GM12875 (cell line): ENCODE data around the gene AMACR.

ENCODE experiments used
- H3K4me3 ChIP-seq: one replicate; pipeline ENCODE4 v1.5.1; 2011; ENCODE audit warnings: low read depth, low read length, control low read depth
- TF ChIP-seq, protein P1 (sequence below): IDR thresholded peaks from 2 replicates; pipeline ENCODE4 v1.5.1; 2011; ENCODE audit warnings: low read depth, mild to moderate bottlenecking, control low read depth, inconsistent platforms, low read length, moderate library complexity, borderline replicate concordance; ENCODE audit not compliant: insufficient read depth

Gene AMACR

DNA sequence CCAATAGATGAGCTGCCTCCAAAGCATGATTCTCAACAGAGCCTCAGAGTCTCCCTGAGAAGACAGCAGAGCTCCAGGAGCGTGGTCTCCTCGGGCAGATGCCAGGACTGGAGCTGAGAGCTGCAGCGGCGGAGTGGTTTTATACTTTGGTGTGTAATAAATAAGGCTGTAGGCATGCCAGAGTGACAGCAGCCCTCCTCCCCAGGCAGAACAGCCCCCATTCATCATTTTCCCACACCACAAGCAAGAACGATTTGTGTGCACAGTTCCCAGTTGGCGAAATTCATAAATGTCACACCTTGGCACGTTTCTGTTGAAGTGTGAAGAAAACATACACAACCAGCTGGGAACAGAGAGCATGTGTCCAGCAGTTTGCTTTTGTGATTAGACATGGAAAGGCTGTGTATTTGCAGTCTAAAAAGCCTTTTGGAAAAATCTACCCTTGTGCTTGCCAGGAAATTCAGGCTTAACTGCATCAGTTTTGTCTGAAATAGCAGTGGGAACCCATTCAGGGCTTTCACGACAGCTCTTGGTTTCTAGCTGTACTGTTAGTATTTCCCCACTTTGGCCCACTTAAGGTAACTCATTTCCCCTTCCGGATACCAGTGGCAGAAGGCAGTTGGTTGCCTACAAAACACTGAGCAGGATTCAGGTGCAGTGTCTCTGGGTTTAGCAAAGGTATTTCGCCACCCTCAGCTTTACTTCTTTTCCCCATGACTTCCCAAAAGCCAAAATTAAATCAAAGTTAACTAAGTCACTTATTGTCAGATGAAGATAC, 35.4 kb upstream of the AMACR start, which contains the start of gene C1QTNF3:
C1QTNF3 (minus strand) TSS at position 115 of the 778 bp plus-strand sequence; CDS start at position 27, 88 bp downstream.
- H3K4me3 ChIP-seq: no peak within 1 kb of the TSS
- TF ChIP-seq, protein P1, sequence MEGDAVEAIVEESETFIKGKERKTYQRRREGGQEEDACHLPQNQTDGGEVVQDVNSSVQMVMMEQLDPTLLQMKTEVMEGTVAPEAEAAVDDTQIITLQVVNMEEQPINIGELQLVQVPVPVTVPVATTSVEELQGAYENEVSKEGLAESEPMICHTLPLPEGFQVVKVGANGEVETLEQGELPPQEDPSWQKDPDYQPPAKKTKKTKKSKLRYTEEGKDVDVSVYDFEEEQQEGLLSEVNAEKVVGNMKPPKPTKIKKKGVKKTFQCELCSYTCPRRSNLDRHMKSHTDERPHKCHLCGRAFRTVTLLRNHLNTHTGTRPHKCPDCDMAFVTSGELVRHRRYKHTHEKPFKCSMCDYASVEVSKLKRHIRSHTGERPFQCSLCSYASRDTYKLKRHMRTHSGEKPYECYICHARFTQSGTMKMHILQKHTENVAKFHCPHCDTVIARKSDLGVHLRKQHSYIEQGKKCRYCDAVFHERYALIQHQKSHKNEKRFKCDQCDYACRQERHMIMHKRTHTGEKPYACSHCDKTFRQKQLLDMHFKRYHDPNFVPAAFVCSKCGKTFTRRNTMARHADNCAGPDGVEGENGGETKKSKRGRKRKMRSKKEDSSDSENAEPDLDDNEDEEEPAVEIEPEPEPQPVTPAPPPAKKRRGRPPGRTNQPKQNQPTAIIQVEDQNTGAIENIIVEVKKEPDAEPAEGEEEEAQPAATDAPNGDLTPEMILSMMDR: no peak

DNA sequence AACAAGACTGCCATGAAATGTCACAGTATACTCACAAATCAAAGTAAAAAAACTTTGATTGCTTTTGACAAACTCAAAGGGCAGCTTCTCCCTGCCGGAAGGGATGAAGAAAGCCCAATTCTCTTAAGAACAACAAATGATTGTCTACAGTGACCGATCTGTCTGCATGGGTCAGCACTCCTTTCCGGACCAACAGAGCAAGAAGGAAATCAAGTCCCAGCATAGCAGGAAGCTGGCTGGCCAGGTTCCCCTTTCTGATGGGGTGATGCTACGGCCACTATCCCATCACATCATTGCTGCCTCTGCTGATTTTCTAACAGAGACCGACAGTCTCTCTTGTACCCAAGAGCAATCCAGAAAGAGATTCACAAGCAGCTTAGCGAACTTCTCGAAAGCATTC, 34.5 kb upstream of the AMACR start:
- no peak overlapping the region for H3K4me3 ChIP-seq
- TF ChIP-seq, protein P1: no peak

DNA sequence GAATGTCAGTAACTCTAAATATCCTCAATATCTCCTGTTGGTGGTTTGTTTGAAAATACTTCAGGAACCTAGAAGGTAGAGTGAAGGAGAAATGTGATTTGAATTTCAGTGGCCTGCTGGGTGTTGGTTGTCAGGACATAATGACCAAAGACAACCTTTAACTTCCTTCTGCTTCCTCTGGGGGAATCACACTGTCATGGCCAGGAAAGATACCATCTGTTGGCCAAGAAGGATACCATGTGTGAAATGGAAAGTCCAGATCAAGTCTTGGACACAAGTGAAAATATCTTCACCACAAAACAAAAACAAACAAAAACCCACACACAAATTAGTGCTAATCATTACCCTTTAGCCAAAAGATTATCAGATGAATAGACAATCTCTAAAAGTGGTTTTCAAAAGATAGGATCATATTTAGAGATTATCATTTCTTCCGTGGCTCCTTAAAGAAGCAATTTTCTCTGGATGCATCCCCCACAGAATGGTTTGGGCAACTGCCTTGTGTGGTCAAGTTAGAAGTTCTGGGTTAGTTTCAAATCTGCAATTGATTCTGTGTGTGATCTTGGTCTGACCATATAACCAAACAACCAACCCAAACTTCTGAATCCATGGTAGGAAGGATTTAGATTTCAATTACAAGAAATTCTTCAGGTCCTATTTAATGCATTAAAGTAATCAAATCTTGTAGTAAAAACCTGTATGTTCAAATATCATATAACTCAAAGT, 33.6 kb upstream of the AMACR start:
- TF ChIP-seq, protein P1: no peak
- no peak overlapping the region for H3K4me3 ChIP-seq

DNA sequence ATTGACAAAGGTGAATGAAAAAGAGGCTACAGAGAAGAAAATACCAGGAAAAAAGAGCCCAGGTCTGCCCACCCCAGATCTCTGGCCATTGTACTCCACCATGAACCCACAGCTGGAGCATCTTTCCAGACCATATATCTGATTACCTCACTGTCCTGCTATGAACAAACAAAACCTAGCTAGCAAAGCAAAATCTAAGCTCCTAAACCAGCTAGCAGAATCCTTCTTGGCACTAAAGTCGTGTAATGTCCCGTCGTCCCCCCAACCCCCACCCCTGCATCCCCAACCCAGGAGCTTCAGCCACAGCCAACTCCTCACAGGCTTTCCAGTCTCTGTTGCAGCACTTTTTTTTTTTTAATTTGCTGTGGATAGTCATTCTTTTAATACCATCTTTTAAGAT, 32.6 kb upstream of the AMACR start:
- H3K4me3 ChIP-seq: no peak overlapping the region
- TF ChIP-seq, protein P1: no peak

DNA sequence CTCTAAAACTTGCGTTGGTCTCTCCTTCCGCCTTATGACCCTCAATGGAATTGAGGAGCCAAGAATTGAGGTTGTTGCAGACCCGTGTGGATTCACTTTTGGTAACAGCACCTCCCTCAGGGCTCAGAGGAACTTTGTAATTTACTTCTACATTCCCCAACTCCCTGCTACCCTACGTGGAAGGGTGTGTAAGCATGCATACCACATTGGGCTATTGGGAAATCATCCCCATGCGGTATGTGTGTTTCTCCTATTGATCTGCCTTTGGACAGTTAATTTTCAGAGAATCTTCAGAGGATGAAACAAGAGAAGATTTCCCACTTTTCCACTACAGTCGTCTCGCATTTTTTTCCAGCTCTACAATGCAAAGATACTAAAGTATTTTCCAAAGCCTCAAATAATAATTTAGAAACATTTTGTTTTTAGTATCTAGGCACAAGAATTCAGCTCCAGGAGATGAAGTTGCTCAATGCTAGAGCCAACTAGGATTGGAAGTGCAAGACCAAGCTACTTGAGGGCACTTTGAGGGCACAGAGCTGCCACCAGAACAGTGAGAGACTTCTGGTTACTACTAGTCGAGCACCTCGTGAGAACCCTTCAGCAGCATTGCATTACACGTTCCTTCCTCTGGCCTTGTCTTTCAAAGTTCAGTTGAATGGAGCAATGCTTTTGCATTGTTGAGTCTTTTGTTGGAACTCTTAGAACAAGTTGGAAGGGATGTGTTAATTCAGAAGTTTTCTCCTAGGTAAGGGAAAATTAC, 31.7 kb upstream of the AMACR start:
- TF ChIP-seq, protein P1: no peak
- H3K4me3 ChIP-seq: no peak overlapping the region

DNA sequence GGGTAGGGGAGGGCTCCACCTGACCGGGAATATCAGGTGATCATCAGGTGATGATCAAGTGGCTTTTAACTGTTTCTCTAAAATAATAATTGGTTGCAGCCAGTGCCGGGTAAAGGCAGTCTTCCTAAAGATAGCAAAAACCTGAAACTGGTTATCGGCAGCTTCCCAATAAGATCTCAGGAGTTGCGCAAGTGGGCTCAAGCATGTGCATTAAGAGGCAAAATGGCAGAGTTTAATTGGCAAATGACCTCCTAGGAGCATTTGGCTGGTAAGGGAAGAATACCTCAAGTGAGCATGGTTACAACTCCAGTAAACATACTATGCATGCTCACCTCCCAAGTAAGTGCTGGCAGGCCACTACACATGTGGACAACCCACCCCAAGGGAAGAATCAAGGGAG, 31.0 kb upstream of the AMACR start:
- TF ChIP-seq, protein P1: no peak
- no peak overlapping the region for H3K4me3 ChIP-seq

DNA sequence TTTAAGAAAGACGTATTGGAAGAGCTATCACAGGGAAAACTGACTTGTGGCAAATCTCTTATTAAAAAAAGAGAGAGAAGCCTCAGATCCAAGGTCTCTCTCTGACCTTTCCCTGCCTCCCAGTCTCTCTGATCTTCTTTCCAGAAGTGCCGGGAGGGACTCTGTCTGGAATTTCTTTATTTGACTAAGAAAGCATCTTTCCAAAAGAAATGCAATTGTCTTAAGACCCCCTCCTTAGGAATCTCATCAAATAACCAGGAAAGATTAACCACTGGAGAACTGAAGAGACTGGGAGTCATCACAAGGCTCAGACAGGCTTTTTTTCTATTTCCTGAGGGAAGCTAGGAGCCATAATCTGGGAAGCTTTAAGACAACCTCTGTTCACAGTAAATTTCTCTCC, 30.5 kb upstream of the AMACR start:
- no peak overlapping the region for H3K4me3 ChIP-seq
- TF ChIP-seq, protein P1: no peak
